Activated gamma-delta T cell (primary cell): ENCODE results near the gene PDGFC.

Source experiments
- DNase-seq: peaks from one replicate; lab custom pipeline; 2025; lab: John Stamatoyannopoulos, UW

PDGFC gene

GRCh38 chr4:156746111-156746510, 225.5 kb downstream of the PDGFC start:
- no peak for DNase-seq

- no peak for DNase-seq
Observed at GRCh38 chr4:156738766-156739165, 232.8 kb downstream of the PDGFC start.

GRCh38 chr4:156734965-156735895, 236.4 kb downstream of the PDGFC start:
- no peak for DNase-seq

GRCh38 chr4:156733582-156733981, 238.0 kb downstream of the PDGFC start:
- DNase-seq = no peak

GRCh38 chr4:156732634-156733033, 239.0 kb downstream of the PDGFC start:
- DNase-seq = no peak

- no peak for DNase-seq
Observed at GRCh38 chr4:156729416-156729815, 242.2 kb downstream of the PDGFC start.

- no peak for DNase-seq
Observed at GRCh38 chr4:156725257-156725656, 246.3 kb downstream of the PDGFC start.

GRCh38 chr4:156723951-156724668, 247.5 kb downstream of the PDGFC start:
- no peak for DNase-seq

GRCh38 chr4:156718226-156718625, 253.4 kb downstream of the PDGFC start:
- DNase-seq = no peak

GRCh38 chr4:156711193-156711590, 260.4 kb downstream of the PDGFC start:
- no peak for DNase-seq
